ENCODE measurements around the gene RPA3.

DNA sequence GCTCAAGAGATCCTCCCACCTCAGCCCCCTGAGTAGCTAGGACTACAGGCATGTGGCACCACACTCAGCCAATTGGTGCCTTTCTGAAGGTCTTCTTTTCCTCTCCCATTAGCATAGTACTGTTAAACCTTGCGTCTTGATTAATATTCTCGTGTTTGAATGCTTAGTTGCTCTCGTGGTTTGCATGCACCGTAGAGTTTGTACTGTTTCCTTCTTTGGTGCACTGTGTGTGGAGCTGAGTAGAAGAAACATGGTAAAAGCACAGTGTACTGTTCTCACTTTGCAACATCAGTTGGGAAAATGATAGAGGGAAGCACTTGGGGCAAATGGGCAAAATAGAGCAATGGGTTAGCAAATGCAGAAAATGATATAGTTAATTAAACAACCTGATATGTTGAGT, 27.6 kb upstream of the RPA3 start:
- TF ChIP-seq, protein P1, sequence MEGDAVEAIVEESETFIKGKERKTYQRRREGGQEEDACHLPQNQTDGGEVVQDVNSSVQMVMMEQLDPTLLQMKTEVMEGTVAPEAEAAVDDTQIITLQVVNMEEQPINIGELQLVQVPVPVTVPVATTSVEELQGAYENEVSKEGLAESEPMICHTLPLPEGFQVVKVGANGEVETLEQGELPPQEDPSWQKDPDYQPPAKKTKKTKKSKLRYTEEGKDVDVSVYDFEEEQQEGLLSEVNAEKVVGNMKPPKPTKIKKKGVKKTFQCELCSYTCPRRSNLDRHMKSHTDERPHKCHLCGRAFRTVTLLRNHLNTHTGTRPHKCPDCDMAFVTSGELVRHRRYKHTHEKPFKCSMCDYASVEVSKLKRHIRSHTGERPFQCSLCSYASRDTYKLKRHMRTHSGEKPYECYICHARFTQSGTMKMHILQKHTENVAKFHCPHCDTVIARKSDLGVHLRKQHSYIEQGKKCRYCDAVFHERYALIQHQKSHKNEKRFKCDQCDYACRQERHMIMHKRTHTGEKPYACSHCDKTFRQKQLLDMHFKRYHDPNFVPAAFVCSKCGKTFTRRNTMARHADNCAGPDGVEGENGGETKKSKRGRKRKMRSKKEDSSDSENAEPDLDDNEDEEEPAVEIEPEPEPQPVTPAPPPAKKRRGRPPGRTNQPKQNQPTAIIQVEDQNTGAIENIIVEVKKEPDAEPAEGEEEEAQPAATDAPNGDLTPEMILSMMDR (IDR thresholded peaks at IDR 0.05), result no peak
- no peak for TF ChIP-seq EP300 (IDR thresholded peaks at IDR 0.05)
